Measurements from ENCODE around the gene KDM6A.

GRCh38 chrX:45143455-45143854 lies 270.5 kb downstream of the KDM6A start:
- TF ChIP-seq CTCF (IDR thresholded peaks at IDR 0.05) (no peak), POLR2A (IDR thresholded peaks at IDR 0.05) (no peak)
